ENCODE measurements around the gene METTL4. TPM values are rescaled to one million over a fixed set of nuclear protein-coding genes. Genes with fewer than 3 reads are reported as not detected.
"Not testable (repeated sequence)": the region's sequence is repeated elsewhere in the genome, so short reads cannot be mapped to it uniquely, and the experiment has no call there.

The METTL4 gene
- total and polyA plus RNA-seq, 12 donors = 3.9 to 9.9 (median 5.4) TPM

DNA sequence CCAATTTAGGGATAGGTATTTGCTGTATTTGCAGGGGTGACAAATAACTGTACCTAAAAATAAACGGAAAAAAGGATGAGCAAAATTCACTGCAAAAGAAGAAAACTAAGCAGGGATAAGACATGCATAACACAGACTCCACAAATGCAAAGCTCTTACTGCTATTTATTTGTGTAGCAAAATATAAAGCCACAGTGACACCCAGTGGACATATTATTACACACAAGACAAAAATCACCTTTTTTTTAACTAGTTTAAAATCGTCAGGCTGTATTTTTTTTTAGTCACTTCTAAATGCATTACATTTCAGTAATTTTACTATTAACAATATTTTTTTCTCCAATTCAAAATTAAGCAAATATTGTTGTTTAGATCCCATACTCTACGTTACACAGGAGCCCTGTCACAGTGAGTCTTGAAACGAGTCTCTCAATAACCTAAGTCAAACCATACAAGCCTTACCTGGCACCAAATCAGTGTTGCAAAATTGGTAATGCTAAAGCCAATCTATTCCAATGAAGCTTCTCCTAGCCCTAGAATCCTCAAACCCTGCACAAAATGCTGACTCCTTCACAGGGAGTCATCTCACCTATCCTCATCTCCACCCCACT lies 23.7 kb downstream of the METTL4 start:
- no peaks in the 10 kb centered on the region for H3K9me3 ChIP-seq
- DNase-seq (no peak), ATAC-seq (peak in 2 of 8 donors; percentile 42 to 55)
- H3K27ac ChIP-seq = no peak overlapping the region
- 56% methylated on average over 4 of the region's 4 CpGs for WGBS, 2 donors
- intact Hi-C loops (cut with DNase I) = loop anchor here in 8 of 10 donors (2.0 to 10.0 kb wide), 10 partner anchors 210 to 1685 kb away; no protein-coding TSS in a partner anchor
- no peaks in the 10 kb centered on the region for H3K4me1 ChIP-seq
- peaks cover 0 to 63% (median 5%) of the 10 kb centered on the region in 9 donors for H3K36me3 ChIP-seq
- no peaks in the 10 kb centered on the region for H3K27me3 ChIP-seq
- no peak overlapping the region for H3K4me3 ChIP-seq
- TF ChIP-seq CTCF (IDR thresholded peaks at IDR 0.05) = peak; percentile 36 to 72 (median 61)

GRCh38 chr18:2545155-2545554 lies 26.1 kb downstream of the METTL4 start:
- DNase-seq = no peak
- no peak overlapping the region for H3K27ac ChIP-seq
- H3K27me3 ChIP-seq = no peaks in the 10 kb centered on the region
- no peaks in the 10 kb centered on the region for H3K4me1 ChIP-seq
- no peak overlapping the region for H3K4me3 ChIP-seq
- no peaks in the 10 kb centered on the region for H3K9me3 ChIP-seq
- ATAC-seq = no peak
- no peak for TF ChIP-seq CTCF (IDR thresholded peaks at IDR 0.05)
- 75 to 87% methylated on average over 2 of the region's 2 CpGs for WGBS, 2 donors
- intact Hi-C loops (cut with DNase I) = loop anchor here in 8 of 10 donors (5.0 to 10.0 kb wide), 8 partner anchors 208 to 1683 kb away; no protein-coding TSS in a partner anchor
- peaks cover 0 to 47% (median 0%) of the 10 kb centered on the region in 9 donors for H3K36me3 ChIP-seq

DNA sequence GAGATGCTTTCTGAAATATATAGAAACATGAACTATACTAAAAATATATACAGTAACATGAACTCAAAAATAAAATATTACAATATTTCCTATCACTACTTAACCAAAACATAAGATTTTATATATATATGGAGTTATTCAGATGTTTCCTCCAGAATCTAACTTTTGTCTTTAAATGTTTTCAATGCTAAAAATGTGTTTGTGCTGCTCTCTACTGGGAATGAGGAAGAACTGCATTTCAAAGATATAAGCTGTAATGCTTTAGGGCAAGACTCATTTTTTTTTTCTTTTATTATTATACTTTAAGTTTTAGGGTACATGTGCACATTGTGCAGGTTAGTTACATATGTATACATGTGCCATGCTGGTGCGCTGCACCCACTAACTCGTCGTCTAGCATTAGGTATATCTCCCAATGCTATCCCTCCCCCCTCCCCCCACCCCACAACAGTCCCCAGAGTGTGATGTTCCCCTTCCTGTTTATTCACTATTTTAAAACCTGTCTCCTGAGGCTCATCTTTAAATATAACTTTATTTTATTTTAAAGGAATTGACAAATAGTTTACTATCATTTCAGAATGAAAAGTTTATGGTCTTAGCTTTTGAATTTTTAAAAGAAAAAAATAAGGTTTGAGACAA lies 29.3 kb downstream of the METTL4 start:
- TF ChIP-seq CTCF (IDR thresholded peaks at IDR 0.05) = peak; percentile 42 to 75 (median 67)
- not testable (repeated sequence) for H3K4me3 ChIP-seq, DNase-seq, H3K27ac ChIP-seq, ATAC-seq, H3K27me3 ChIP-seq, H3K4me1 ChIP-seq, H3K9me3 ChIP-seq
- no CpG with 5 or more reads among the region's 3 CpGs for WGBS, 2 donors
- intact Hi-C loops (cut with DNase I) = loop anchor here (2.0 to 10.0 kb wide), 9 partner anchors 205 to 1677 kb away; no protein-coding TSS in a partner anchor
- H3K36me3 ChIP-seq = peaks cover 0 to 52% (median 0%) of the 10 kb centered on the region in 9 donors

DNA sequence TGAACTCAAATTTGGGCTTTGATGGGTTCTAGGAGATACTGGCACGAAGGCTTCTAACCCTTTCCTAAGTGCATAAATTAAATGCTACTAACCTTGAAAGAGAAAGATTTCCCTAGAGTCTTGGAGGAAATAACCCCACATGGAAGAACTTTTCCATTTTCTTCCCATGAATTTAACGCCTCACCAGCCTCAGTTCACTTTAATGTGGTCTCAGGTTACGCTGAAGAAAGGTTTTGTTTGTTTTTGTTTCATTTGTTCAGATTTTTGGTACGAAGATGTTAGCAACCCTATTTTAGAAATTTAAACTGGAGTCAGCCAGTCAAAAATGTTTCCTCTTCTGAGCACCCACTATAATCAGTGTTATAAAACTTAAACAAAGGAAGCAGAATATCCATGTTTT lies 30.7 kb downstream of the METTL4 start:
- intact Hi-C loops (cut with DNase I) = loop anchor here in 9 of 10 donors (2.0 to 10.0 kb wide), 8 partner anchors 203 to 1676 kb away; no protein-coding TSS in a partner anchor
- TF ChIP-seq CTCF (IDR thresholded peaks at IDR 0.05) = no peak

More for the DNA sequence above, 30.7 kb downstream of the METTL4 start:
- ATAC-seq = no peak
- Histone ChIP-seq H3K27ac (no peak overlapping the region), H3K9me3 (no peaks in the 10 kb centered on the region), H3K4me3 (no peak overlapping the region), H3K27me3 (no peaks in the 10 kb centered on the region), H3K36me3 (peaks cover 0 to 43% (median 0%) of the 10 kb centered on the region in 9 donors), H3K4me1 (no peaks in the 10 kb centered on the region)
- no peak for DNase-seq
- WGBS, 2 donors = 87 to 92% methylated on average over 4 of the region's 4 CpGs

Measured in heart right ventricle (tissue), 16 donors.